PFSK-1 (cell line): ENCODE results near the gene HAPLN1.

ENCODE experiments used
- FOXP2 ChIP-seq: optimal IDR thresholded peaks from 2 replicates; pipeline ENCODE3; 2011; ENCODE audit warnings: borderline replicate concordance, control low read depth, inconsistent platforms; ENCODE audit not compliant: insufficient read depth; ENCODE audit errors: extremely low read length, extremely low read depth
- POLR2AphosphoS5 ChIP-seq: IDR thresholded peaks from 2 replicates; pipeline ENCODE4 v1.6.1; 2012; ENCODE audit warnings: low read depth, mild to moderate bottlenecking, control low read depth, low read length, moderate library complexity
- SIN3A ChIP-seq: IDR thresholded peaks from 2 replicates; pipeline ENCODE4 v1.6.1; 2012; ENCODE audit warnings: mild to moderate bottlenecking, low read length, moderate library complexity, borderline replicate concordance; ENCODE audit not compliant: insufficient read depth
- TAF1 ChIP-seq: IDR thresholded peaks from 2 replicates; pipeline ENCODE4 v1.6.1; 2012; ENCODE audit warnings: low read length, control low read depth, borderline replicate concordance; ENCODE audit not compliant: insufficient read depth
- TF ChIP-seq, protein P1 (sequence below), 2 experiments: IDR thresholded peaks; 2 replicates each; pipeline versions ENCODE4 v1.6.1 to v1.8.0; 2011 to 2012; ENCODE audit warnings: low read depth in 2 of 2, low read length in 2 of 2, control low read depth in 1 of 2, inconsistent platforms in 1 of 2, mild to moderate bottlenecking in 1 of 2, moderate library complexity in 1 of 2; ENCODE audit not compliant: insufficient read depth in 1 of 2

The HAPLN1 gene

DNA sequence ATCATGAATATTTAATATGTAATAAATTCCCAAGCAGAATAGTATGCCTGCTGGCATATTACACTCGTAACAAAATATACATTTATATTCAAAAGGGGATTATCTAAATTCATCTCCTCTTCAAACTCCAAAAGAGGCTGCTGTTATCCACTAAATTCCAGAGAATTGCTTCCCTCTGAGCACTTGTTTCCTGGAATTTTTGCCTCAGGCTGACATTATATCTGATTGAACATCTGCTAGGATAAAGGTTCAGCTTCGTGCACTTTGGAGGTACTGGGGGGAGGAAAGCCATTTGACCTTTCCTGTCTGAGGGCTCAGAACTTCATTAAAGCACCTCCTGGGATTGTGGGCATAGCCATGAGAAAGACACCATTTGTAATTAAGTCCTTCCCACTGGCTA lies 4.3 kb upstream of the HAPLN1 start:
- TF ChIP-seq SIN3A (no peak), TAF1 (no peak), FOXP2 (no peak), POLR2AphosphoS5 (no peak)
- TF ChIP-seq, protein P1, sequence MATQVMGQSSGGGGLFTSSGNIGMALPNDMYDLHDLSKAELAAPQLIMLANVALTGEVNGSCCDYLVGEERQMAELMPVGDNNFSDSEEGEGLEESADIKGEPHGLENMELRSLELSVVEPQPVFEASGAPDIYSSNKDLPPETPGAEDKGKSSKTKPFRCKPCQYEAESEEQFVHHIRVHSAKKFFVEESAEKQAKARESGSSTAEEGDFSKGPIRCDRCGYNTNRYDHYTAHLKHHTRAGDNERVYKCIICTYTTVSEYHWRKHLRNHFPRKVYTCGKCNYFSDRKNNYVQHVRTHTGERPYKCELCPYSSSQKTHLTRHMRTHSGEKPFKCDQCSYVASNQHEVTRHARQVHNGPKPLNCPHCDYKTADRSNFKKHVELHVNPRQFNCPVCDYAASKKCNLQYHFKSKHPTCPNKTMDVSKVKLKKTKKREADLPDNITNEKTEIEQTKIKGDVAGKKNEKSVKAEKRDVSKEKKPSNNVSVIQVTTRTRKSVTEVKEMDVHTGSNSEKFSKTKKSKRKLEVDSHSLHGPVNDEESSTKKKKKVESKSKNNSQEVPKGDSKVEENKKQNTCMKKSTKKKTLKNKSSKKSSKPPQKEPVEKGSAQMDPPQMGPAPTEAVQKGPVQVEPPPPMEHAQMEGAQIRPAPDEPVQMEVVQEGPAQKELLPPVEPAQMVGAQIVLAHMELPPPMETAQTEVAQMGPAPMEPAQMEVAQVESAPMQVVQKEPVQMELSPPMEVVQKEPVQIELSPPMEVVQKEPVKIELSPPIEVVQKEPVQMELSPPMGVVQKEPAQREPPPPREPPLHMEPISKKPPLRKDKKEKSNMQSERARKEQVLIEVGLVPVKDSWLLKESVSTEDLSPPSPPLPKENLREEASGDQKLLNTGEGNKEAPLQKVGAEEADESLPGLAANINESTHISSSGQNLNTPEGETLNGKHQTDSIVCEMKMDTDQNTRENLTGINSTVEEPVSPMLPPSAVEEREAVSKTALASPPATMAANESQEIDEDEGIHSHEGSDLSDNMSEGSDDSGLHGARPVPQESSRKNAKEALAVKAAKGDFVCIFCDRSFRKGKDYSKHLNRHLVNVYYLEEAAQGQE (IDR thresholded peaks at IDR 0.05; ENCODE audit: insufficient read depth in 1 of 2, low read depth in 2 of 2, low read length in 2 of 2), result no peak

DNA sequence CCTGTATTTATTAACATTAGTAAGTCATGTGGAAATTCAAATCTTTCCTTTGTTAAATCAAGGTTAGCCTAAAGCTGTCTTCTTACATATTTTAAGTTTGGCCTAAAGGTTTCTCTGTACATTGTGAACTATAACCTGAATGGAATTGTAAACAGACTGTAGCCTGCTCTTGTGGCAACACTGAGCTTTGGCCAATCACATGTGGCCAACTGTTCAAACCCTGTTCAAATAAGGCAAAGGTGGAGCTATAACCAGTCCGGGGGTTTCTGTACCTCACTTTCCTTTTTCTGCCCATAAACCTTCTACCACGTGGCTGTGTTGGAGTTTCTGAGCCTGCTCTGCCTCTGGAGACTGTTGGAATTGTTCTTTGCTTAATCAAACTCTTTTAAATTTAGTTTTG lies 3.3 kb upstream of the HAPLN1 start:
- no peak for TF ChIP-seq SIN3A
- TF ChIP-seq FOXP2, result no peak
- TF ChIP-seq, protein P1 (IDR thresholded peaks at IDR 0.05; ENCODE audit: insufficient read depth in 1 of 2, low read depth in 2 of 2, low read length in 2 of 2), result no peak
- TF ChIP-seq TAF1, result no peak
- no peak for TF ChIP-seq POLR2AphosphoS5

GRCh38 chr5:83723031-83723430 lies 2.4 kb upstream of the HAPLN1 start:
- TF ChIP-seq POLR2AphosphoS5 (no peak), TAF1 (no peak), FOXP2 (no peak)
- TF ChIP-seq, protein P1 (IDR thresholded peaks at IDR 0.05; ENCODE audit: insufficient read depth in 1 of 2, low read depth in 2 of 2, low read length in 2 of 2), result no peak

GRCh38 chr5:83721953-83722901 lies 1.6 kb upstream of the HAPLN1 start:
- TF ChIP-seq SIN3A, result no peak
- no peak for TF ChIP-seq FOXP2
- TF ChIP-seq, protein P1 (IDR thresholded peaks at IDR 0.05; ENCODE audit: insufficient read depth in 1 of 2, low read depth in 2 of 2, low read length in 2 of 2), result no peak
- TF ChIP-seq TAF1, result no peak
- TF ChIP-seq POLR2AphosphoS5, result no peak
